OCI-LY1 (cell line): ENCODE data around the gene FAM234B.

ENCODE experiments used
- H2AFZ ChIP-seq: fragments of 200-600 bp; sonication (generic), shearing (Covaris generic); 2 replicates; pipeline ENCODE4 v1.6.0; 2014; ENCODE audit warnings: antibody characterized with exemption, mild to moderate bottlenecking, low read length
- H3F3A ChIP-seq: fragments of 200-600 bp; sonication (generic), shearing (Covaris generic); 2 replicates; pipeline ENCODE4 v1.6.0; 2014; ENCODE audit warnings: mild to moderate bottlenecking, antibody characterized with exemption, low read length, moderate library complexity; ENCODE audit not compliant: insufficient read depth
- H3K27ac ChIP-seq: fragments of 200-600 bp; sonication (generic); 2 replicates; pipeline ENCODE4 v1.5.1; 2014; ENCODE audit warnings: low read length, mixed run types, mild to moderate bottlenecking, low read depth; ENCODE audit not compliant: poor library complexity, severe bottlenecking
- H3K27me3 ChIP-seq: fragments of 200-600 bp; sonication (generic); 2 replicates; pipeline ENCODE4 v1.6.0; 2014; ENCODE audit warnings: antibody characterized with exemption, mild to moderate bottlenecking, low read length, moderate library complexity; ENCODE audit not compliant: insufficient read depth
- H3K36me3 ChIP-seq: fragments of 200-600 bp; sonication (generic); 2 replicates; pipeline ENCODE4 v1.6.1; 2014; ENCODE audit warnings: mild to moderate bottlenecking, antibody characterized with exemption, low read length, moderate library complexity, mixed read lengths; ENCODE audit not compliant: insufficient read depth
- H3K4me1 ChIP-seq: fragments of 200-600 bp; sonication (generic); 2 replicates; pipeline ENCODE4 v1.5.1; 2014; ENCODE audit warnings: mild to moderate bottlenecking, low read length, moderate library complexity; ENCODE audit not compliant: insufficient read depth, severe bottlenecking
- H3K4me2 ChIP-seq: fragments of 200-600 bp; sonication (generic), shearing (Covaris generic); 2 replicates; pipeline ENCODE4 v1.6.1; 2014; ENCODE audit warnings: low read length
- H3K4me3 ChIP-seq: fragments of 200-600 bp; sonication (generic); 2 replicates; pipeline ENCODE4 v1.5.1; 2014; ENCODE audit warnings: low read length, low read depth, mild to moderate bottlenecking, mixed read lengths; ENCODE audit not compliant: poor library complexity, severe bottlenecking
- H3K79me2 ChIP-seq: fragments of 200-600 bp; shearing (Covaris generic); 2 replicates; pipeline ENCODE4 v1.6.1; 2016; ENCODE audit warnings: mixed run types, low read length, mixed read lengths; ENCODE audit not compliant: insufficient read depth
- H3K9ac ChIP-seq: fragments of 200-600 bp; sonication (generic), shearing (Covaris generic); 2 replicates; pipeline ENCODE4 v1.6.1; 2014; ENCODE audit warnings: mild to moderate bottlenecking, low read length, mixed read lengths
- H3K9me2 ChIP-seq: fragments of 200-600 bp; sonication (generic), shearing (Covaris generic); 2 replicates; pipeline ENCODE4 v1.6.1; 2014; ENCODE audit warnings: low read depth, mild to moderate bottlenecking, low read length, mixed read lengths
- H3K9me3 ChIP-seq: fragments of 200-600 bp; shearing (Covaris generic); 2 replicates; pipeline ENCODE4 v1.6.1; 2014; ENCODE audit warnings: low read length, mixed read lengths
- H4K20me1 ChIP-seq: fragments of 200-600 bp; sonication (generic), shearing (Covaris generic); 2 replicates; pipeline ENCODE4 v1.6.0; 2016; ENCODE audit warnings: mild to moderate bottlenecking, low read length; ENCODE audit not compliant: insufficient read depth
- CTCF ChIP-seq: fragments of 200-600 bp; sonication (generic), shearing (Covaris generic); IDR thresholded peaks from 2 replicates; pipeline ENCODE4 v1.5.1; 2017; ENCODE audit warnings: mild to moderate bottlenecking, antibody characterized with exemption, low read length, moderate library complexity, mixed read lengths
- EZH2 ChIP-seq: fragments of 200-600 bp; sonication (generic), shearing (Covaris generic); IDR thresholded peaks from 2 replicates; pipeline ENCODE4 v1.8.0; 2017; ENCODE audit warnings: borderline replicate concordance, mixed run types, mild to moderate bottlenecking, antibody characterized with exemption, low read length, moderate library complexity, mixed read lengths

FAM234B gene

GRCh38 chr12:13094367-13094766, 50.2 kb downstream of the FAM234B start:
- no peak overlapping the region for H3K4me2 ChIP-seq
- no peaks in the 10 kb centered on the region for H3K9me3 ChIP-seq
- H3F3A ChIP-seq, result no peaks in the 10 kb centered on the region
- no peaks in the 10 kb centered on the region for H3K36me3 ChIP-seq
- no peak overlapping the region for H3K27ac ChIP-seq
- no peaks in the 10 kb centered on the region for H4K20me1 ChIP-seq
- no peaks in the 10 kb centered on the region for H3K79me2 ChIP-seq
- H3K4me1 ChIP-seq, result peaks cover 21% of the 10 kb centered on the region
- H2AFZ ChIP-seq, result no peak overlapping the region
- H3K27me3 ChIP-seq, result no peaks in the 10 kb centered on the region; the same call in 1 of the 2 replicates
- TF ChIP-seq CTCF, result no peak
- TF ChIP-seq EZH2, result no peak
- no peak overlapping the region for H3K9ac ChIP-seq
- no peak overlapping the region for H3K4me3 ChIP-seq
- H3K9me2 ChIP-seq, result no peaks in the 10 kb centered on the region

- no peaks in the 10 kb centered on the region for H3K9me3 ChIP-seq
- H3F3A ChIP-seq, result no peaks in the 10 kb centered on the region
- H3K36me3 ChIP-seq, result no peaks in the 10 kb centered on the region
- H4K20me1 ChIP-seq, result no peaks in the 10 kb centered on the region
- H3K9ac ChIP-seq, result no peak overlapping the region
- no peak overlapping the region for H3K27ac ChIP-seq
- peaks cover 32% of the 10 kb centered on the region for H3K4me1 ChIP-seq
- TF ChIP-seq CTCF, result no peak
- TF ChIP-seq EZH2, result no peak
- H3K4me3 ChIP-seq, result no peak overlapping the region
- no peaks in the 10 kb centered on the region for H3K9me2 ChIP-seq
- no peaks in the 10 kb centered on the region for H3K79me2 ChIP-seq
- no peak overlapping the region for H2AFZ ChIP-seq
- H3K27me3 ChIP-seq, result no peaks in the 10 kb centered on the region; the same call in 1 of the 2 replicates
- no peak overlapping the region for H3K4me2 ChIP-seq
Measured at GRCh38 chr12:13095266-13095995, 51.2 kb downstream of the FAM234B start.

- Histone ChIP-seq H3F3A (no peaks in the 10 kb centered on the region), H3K27me3 (no peaks in the 10 kb centered on the region), H3K4me3 (peak overlapping the region; percentile 36), H3K36me3 (no peaks in the 10 kb centered on the region), H3K4me2 (peak overlapping the region; percentile 53), H3K9me2 (no peaks in the 10 kb centered on the region), H3K9me3 (no peaks in the 10 kb centered on the region), H3K79me2 (no peaks in the 10 kb centered on the region), H3K9ac (peak overlapping the region; percentile 2; the same call in 1 of the 2 replicates), H4K20me1 (no peaks in the 10 kb centered on the region), H3K27ac (no peak overlapping the region), H3K4me1 (peaks cover 44% of the 10 kb centered on the region), H2AFZ (peak overlapping the region; percentile 85)
- TF ChIP-seq CTCF (no peak), EZH2 (no peak)
Measured at GRCh38 chr12:13097491-13098011, 53.4 kb downstream of the FAM234B start.
